NCI-H2171 (cell line): ENCODE data around the gene SLC44A1.

Experiments
- DNase-seq: peaks from one replicate; lab custom pipeline; 2025; lab: John Stamatoyannopoulos, UW

The SLC44A1 gene

DNA sequence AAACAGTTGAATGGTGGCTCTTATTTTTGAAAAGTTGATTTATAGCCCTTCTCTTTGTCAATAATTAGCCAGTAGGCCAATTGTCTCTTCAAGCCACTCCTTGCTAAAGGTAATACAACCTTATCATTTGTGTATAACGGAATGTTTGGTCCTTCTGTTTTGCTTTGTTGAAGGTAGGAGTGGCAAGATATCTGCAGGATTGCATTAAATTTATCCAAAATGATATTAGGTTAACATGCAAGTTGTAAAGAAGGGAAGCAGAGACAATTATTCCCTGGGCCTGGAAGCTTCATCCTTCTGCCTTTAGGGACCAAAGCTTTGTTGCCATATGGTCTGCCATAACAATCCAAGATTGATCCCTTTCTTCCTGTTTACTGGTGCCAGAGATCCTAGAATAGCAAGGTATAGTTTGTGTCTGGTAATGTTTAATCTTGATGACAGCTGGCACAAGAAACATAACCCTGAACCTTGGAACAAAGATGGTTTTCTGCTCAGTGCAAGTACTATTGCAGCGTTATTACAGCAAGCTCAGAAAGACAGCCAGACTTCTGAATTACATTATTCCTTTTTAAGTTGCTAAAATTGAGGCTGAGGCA lies 187.9 kb downstream of the SLC44A1 start:
- DNase-seq = peak; percentile 68

DNA sequence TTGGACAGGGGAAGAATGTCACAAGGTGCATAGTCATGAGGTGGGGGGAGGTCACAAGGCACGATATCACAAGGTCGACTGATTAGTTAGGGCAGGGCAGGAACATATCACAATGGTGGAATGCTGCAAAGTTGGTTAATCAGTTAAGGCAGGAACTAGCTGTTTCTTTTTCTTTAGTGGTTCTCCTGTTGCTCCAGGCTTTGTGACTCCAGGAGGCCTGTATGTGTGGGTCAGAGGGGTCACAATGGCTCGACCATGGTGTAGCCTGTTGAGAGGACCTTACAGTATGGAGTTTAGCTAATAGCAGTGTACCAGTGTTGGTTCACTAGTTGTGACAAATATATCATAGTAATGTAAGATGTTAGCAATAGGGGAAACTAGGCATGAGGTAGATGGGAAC lies 191.0 kb downstream of the SLC44A1 start:
- no peak for DNase-seq

DNA sequence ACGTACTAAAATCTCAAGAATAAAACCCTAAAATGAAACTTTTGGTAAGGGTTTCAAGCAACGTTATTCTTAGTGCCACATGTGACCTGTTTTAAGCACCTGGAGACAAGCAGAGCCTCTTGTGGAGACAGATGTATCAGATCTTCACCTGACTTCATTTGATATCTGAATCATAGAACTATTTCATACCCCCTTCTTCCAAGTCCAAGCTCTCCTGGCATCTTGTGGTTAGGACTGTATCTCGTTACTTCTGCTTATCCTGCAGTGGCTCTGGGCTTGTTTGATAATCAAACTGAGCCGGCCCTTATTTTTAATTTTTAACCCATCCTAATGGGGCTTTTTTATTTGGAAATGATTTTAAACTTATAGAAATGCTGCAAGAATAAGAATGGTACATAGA lies 192.3 kb downstream of the SLC44A1 start:
- DNase-seq = no peak

DNA sequence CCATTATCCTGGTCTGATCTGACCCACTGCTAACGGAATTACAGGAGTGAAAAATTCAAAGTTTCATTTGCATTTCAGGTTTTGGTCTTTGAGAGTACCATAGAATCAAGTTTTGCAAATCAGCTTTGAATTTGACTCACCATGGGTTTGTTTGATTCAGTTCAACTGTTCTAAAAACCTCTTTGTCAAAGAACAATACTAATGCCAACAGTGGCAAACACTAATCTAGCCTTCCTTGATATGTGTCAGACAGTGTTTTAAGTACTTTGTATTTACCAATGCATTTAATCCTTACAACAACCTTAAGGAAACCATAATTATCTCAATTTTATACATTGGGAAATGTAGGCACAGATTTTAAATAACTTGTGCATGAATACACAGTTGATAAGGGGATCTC lies 193.3 kb downstream of the SLC44A1 start:
- DNase-seq = no peak

DNA sequence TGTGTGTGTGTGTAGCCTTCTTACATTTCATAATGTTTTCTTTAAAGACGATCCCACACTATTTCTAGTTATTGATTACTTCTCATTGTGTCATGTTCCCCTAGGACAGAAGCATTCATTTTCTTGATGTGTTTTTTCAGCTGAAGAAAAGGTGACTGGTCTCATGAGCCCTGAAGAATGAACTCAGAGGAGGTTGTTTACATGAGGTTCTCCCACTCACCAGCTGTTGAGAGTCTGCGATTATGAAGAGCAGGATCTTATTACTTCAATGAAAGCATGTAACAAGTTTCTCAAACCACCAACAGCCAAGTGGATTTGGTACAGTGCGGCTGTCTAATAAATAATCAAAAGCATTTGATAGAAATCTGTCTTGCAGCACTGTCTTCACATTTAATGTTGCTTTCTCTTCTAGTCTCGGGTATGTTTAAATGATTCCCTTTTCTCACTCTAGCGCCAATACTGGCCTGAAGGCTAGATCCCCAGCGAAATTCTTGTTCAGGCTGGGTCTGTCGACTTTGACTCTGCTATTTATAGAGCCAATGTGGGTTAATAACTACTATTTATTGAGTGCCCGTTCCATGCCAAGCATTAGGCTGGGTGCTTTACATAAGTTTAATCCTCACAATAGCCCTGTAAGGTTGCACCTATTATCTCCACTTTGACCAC lies 193.8 kb downstream of the SLC44A1 start:
- DNase-seq = peak; percentile 84

DNA sequence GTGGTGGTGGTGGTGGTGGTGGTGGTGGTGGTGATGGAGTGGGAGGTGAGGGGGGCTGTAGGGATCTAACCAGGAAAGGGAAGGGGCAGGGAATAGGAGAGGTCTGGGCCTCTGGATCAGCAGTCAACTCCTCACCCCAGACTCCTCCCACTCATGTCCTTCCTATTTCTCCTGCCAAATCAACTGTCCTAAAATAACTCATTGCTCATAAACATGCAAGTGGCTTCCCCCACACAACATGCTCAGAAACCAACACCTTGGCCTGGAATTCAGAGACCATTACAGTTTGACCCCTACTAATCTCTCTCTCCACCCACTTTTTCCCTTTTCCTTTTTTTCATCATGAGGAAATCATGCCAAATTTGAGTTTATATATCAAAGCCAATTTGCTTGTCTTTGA lies 195.0 kb downstream of the SLC44A1 start:
- no peak for DNase-seq

DNA sequence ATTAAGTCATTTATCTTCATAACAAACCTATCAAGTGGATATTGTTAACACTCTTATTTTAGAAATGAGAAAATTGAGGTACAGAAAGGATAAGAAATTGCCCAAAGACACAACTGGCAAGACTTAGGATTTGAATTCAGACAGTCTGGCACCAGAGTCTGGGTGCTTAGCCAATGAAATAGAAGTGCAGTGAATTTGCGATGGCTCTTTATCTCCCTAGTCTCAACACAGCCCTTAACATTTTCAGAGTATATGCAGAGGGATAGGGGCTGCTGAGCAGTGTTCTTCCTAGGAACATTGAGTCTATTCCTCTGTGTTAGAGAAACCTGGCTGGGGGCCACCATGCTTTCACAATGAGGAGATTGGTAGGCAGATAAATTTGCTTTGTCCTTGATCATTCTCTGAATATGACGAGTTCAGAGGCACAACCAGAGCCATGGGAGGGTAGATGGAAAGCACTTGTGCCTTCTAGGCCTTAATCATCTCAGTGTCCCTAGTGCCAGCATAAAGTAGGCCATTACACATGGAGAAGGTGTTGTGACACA lies 197.2 kb downstream of the SLC44A1 start:
- no peak for DNase-seq

DNA sequence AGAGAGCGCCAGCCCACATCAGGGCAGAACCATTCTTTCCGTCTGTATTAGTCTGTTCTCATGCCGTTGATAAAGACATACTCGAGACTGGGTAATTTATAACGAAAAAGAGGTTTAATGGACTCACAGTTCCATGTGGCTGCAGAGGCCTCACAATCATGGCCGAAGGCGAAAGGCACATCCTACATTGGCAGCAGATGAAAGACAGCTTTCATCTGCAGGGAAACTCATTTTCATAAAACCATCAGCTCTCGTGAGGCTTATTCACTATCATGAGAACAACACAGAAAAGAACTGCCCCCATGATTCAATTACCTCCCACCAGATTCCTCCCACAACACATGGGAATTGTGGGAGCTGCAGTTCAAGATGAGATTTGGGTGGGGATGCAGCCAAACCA lies 198.7 kb downstream of the SLC44A1 start:
- DNase-seq = no peak

DNA sequence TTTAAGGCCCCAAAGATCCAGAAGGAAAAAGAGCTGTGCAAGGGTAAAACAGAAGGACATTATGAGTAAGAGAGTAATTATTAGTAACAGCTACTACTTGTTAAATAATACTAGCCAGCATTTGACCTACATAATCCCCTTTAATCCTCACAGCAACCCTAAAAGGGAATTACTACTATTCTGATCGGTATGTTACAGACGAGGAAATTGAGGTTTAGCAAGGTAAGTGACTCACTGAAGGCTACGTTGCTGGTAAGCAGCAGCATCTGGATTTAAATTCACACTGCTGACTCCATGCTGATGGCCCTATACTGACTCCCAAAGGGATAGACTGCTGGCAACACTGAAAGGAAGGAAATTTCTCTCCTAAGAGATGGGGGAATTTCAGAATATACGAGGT lies 199.7 kb downstream of the SLC44A1 start:
- no peak for DNase-seq

DNA sequence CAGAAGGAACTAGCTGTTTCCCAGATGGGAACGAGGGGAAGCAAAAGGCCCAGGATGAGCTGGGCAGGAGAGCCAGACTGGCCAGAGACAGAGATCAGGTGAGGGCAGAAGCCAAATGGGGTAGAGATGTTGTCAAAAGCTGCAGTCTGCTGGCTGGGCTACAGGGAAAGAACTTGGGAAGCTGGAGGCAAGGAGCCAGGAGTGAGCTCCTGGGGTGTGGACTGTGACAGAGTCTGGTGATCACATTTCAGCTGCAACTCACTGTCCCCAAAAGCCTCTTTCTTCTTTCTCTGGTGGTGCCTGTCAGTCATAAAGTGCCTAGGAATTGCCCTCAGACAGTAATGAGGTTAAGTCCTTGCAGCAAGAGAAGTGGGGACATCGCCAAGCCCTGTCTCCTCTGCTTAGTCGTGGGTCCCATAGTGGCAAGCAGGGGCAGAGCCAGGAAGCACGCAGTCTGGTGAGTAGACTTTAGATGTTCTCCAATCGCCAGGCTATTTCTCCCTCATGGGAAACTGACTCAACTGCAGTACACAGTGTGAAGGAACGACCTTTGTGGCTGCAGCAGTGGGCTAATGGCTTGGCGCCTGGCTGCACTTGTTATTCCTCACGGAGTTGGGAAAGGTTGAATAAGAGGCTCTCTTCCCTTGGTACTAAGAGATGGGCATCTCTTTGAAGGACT lies 200.9 kb downstream of the SLC44A1 start:
- no peak for DNase-seq

DNA sequence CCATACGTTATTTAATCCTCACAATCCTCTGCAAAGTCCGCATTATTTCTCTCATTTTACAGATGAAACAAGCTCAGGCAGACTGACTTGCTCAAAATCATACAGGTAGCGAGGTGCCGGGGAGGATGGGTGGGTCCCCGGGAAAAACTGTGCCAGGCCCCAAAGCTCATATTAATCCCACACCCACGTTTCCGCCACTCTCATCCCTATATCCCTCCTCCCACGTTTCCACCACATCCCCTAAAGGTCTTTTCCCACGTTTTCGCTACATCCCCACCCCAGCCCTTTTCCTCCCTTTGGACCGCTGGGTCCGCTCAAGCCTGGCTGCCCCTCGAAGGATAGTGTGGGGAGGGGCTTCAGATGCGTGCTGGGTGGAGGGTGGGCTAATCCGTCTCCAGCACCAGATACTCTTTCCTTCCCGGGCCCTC lies 202.9 kb downstream of the SLC44A1 start:
- peak; percentile 54 for DNase-seq

DNA sequence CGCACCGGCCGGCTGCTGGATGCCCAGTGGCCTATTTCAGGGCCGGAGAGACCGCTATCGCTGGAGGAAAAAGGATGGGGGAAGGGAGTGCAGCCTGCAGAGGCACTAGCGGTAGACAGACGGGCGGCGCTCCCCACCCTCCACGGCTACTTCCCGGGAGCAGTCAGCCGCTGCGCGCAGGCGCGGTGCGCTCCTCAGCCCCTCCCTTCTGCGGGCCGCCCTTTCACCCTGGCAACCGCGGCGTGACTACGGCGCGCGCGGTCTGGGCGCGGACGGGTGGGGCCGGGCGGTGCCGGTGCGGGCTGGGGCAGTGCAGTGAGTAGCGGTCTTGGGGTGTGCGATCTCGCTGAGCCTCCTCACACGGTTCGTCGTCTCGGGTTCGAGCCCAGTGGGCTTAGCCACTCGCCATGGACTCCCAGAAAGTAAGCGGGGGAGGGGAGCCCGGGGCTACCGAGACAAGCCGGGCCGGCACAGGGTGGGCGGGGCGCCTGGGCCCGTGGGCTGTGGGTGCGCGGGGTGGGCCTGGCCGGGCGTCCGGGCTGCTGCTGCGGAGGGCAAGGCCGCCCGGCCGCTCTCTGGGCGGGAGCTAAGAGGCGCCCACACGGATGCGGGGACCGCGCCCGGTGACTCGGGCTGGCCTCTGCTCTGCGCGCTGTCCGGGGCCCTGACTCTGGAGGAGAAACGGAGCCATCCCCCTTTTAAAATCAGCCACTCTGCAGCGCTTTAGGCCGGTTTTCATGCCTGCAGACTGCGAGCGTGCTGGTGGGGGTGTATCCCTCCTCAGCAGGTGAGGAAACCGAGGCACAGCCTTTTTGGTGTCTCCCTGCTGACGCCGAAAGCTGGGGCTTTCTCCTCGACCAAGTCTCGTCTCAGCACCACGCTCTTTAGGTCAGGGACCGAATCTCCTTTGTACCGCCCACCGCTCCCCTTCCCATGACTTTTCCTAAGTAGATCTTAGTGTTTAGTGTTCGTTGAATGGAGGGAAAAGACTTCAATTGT lies 203.7 kb downstream of the SLC44A1 start, which contains the start of gene FSD1L:
TSS of gene FSD1L (plus strand) at position 221 of the 999 bp plus-strand sequence. CDS start at position 408, 187 bp downstream.
- DNase-seq = peak; percentile 89

DNA sequence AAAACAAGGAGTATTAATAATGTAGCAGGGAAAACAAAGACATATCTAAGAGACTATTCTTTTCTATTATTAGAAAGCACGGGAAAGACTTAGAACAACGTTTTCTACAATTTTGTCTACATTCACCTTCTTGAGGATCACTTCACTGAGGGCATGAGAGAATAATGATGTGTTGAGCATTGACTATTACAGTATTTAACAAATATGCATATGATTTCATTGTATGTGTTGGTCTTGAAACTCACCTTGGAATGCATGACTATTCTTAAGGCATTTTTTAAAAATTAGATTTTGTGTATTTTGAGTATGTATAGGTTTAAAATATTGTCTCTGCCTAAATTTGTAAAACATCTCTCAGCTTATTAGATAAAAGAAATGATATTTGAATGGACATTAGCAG lies 204.6 kb downstream of the SLC44A1 start:
- no peak for DNase-seq

DNA sequence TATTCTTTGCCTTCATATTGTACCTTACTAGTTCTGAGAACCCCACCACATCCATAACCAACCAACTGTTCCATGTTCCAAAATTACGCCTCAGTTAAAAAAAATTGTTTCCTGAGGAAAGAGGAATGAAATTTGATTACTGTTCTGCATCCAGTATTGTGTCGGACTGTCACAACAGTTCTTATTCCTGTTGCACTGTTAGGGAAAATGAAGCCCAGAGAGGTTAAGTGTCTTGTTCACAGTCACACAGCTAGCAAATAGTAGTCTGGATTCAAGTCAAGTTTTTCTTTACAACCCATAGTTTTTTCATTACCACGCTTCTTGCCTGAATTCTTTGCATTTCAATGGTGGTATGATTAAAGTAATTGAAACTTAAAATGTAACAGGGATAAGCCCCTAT lies 207.7 kb downstream of the SLC44A1 start:
- DNase-seq = no peak

DNA sequence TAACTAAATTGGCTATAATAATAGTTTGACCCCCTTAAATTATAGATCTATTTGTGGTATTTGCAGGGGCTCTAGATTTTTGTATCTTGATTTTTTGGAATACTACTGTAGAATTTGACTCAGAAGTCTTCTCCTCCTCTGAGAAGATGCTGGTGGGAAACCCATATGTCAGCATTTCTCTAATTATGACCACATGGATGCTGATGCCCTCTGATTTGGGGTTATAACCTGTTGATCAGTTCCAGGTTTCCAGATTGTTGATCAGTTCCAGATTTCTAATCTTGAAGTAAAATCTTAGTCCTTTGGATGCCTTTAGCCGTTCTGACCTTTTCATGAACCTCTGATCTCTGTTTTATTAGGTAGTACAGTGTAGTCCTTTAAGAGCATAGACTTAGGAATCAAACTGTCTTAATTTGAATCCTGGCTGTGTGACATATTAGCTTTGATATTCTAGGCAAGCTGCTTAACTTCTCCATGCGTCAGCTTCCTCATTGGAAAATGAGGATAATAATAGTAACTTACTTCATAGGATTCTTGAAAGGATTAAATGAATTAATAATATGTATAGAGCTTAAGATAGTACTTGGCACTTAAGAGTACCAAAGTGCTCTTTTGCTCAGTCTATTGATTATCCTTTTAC lies 211.5 kb downstream of the SLC44A1 start:
- no peak for DNase-seq

DNA sequence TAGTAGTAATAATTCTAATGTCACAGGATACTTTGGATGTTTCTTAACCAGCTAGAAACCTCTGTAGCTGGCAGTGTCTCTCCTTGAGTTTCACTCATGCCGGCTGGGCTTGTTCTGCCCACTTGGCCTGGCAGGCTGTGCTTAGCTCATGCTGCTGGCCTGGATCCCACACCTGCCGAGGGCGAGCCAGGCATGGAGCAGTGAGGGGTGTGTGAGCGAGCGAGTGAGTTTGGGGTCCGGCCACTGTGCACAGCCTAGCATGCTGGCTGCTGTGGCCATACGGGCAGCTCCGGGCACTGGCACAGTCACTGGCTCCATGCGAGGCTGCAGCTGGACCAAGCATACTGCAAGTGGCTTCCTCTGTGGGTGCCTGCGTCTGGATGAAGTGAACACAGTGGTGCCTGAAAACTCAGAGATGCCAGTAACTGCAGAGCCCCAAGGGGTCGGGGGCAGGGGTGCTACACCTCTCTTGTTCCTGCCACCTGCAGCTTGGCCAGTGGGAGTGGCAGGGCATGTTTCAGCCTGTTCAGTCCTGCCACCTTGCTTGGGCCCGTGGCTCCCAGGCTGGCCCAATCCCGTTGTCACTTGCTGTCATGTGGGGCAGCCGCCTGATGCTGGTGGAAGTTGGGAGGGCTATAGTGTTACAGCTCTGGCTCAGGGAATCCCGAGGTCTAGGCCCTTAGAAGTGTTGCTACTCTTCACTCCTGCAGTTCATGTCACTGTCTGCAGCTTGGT lies 213.3 kb downstream of the SLC44A1 start:
- DNase-seq = no peak

DNA sequence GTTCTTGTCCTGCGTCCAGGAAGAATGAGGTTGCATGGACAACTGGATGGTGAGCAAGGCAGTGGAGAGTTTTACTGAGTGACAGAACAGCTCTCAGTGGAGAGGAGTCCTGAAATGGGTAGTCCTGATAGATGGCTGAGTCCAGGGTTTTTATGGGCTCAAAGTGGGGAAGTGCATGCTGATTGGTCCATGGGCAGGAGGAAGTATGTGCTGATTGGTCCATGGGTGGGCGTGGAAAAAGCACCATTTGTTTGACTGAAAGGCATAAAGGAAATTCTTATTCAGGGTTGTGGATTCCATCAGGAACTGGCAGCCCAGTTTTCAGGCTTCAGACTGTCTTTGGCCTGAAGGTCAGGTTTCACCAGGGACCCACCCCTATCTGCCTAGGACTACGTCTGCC lies 214.0 kb downstream of the SLC44A1 start:
- DNase-seq = no peak

DNA sequence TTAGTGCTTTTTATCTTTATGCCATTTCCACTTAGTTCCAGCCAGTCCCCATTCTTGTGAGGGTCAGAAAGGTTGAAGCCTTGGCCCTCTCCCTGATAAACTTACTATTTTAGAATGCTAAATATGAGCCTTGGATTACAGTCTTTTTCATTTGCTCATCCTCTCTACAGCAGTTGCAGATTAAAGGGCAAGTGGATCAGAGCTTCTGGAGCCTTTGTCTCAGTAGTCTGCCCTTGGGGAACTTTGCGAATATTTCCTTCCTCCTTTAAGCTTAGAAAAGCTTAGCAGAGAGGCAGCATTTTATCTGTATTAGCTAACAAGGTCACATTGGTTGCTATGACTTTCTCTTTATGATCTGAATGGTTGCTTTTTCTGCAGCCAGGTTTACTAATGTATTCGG lies 214.9 kb downstream of the SLC44A1 start:
- no peak for DNase-seq

DNA sequence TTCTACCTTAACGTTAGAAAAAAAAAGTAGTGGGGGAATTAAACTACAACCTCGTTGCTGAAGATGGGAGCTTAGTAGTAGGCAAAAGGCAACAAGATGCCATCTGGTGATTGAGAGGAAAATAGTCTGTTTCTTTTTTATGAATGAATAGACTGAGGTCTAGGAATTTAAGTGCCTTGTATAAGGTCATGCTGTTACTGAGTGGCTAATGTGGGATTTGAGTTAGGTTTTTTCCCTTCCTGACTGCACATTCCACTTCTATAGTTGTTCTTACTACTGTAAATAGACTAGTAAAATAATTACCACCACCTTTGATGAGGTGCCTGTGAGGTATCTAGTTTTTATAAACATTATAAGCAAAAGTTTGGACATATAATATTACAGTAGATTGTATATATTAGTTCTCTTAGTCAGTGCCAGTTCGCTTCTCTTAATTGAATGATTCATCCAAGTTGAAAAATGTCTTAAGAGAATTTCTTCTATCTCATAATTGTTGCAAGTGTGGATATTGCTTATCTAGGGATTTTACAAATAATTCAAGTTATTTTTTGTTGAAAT lies 222.5 kb downstream of the SLC44A1 start:
- no peak for DNase-seq

DNA sequence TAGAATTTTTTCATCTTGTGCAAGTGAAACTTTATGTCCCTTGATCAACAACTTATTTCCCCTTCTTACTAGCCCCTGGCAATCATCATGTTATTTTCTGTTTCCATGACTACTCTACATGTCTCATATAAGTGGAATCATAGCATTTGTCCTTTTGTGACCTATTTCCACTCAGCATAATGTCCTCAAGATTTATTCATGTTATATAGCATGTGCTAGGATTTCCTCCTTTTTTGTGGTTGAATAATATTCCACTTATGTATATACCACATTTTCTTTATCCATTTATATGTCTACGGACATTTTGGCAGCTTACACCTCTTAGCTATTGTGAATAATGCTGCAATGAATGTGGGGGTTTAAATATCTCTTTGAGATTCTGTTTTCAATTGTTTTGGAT lies 224.4 kb downstream of the SLC44A1 start:
- DNase-seq = no peak
